HFFc6 (cell line): ENCODE data around the gene SURF4. TPM values are rescaled to one million over a fixed set of nuclear protein-coding genes. Genes with fewer than 3 reads are reported as not detected.

Experiments used
- DNase-seq: peaks from one replicate; pipeline ENCODE4 v3.0.0-alpha.2; 2018
- H3K27ac Mint-ChIP-seq: 2 replicates; pipeline ENCODE4 v1.8.0; 2020; ENCODE audit warnings: mild to moderate bottlenecking, mixed read lengths
- H3K27me3 Mint-ChIP-seq: 2 replicates; pipeline ENCODE4 v1.8.0; 2021; ENCODE audit warnings: mild to moderate bottlenecking, moderate library complexity, mixed read lengths; ENCODE audit not compliant: insufficient read depth
- H3K36me3 Mint-ChIP-seq: 2 replicates; pipeline ENCODE4 v1.8.0; 2021; ENCODE audit warnings: low read depth, mixed read lengths
- H3K4me1 Mint-ChIP-seq: 2 replicates; pipeline ENCODE4 v1.8.0; 2020; ENCODE audit warnings: low read depth, mixed read lengths
- H3K4me3 Mint-ChIP-seq: 2 replicates; pipeline ENCODE4 v1.8.0; 2020; ENCODE audit warnings: mild to moderate bottlenecking, moderate library complexity, mixed read lengths
- H3K9me3 Mint-ChIP-seq: 2 replicates; pipeline ENCODE4 v1.8.0; 2020; ENCODE audit warnings: mild to moderate bottlenecking, mixed read lengths
- total RNA-seq, 6 experiments: library from RNA; stranded (reverse); fragmentation: NEBNext Ultra II Directional; extraction: Animal tissue kit (Norgen Biotek cat#: 25700); gene quantifications; 2 replicates in 1 of 6; 3 replicates in 5 of 6; pipeline ENCODE4 v1.2.3, GENCODE V29; 2021
- TF ChIP-seq, protein P1 (sequence below): fragments of 200-600 bp; sonication (generic); IDR thresholded peaks from 2 replicates; pipeline ENCODE4 v1.5.0; 2021; ENCODE audit warnings: antibody characterized with exemption, mild to moderate bottlenecking

Gene SURF4
- total RNA-seq, 6 experiments from 2014 or later: 406 to 474 (median 417) TPM

DNA sequence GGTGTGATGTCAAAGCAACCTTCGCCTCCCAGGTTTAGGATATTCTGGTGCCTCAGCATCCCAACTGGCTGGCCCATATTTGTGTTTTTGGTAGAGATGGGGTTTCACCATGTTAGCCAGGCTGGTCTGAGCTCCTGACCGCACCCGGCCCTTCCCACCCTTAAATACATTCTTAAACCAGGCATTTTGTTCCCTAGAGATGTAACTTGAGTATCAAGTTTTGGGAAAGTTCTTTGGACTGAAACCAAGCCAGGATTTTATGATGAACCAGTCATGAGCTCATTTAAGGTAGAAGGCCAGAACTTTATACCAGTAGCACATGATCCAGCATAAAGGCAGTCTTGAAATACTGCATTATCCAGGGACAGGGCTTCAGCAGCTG, 24.3 kb downstream of the SURF4 start:
- H3K27ac Mint-ChIP-seq: peak overlapping the region; percentile 70
- TF ChIP-seq, protein P1, sequence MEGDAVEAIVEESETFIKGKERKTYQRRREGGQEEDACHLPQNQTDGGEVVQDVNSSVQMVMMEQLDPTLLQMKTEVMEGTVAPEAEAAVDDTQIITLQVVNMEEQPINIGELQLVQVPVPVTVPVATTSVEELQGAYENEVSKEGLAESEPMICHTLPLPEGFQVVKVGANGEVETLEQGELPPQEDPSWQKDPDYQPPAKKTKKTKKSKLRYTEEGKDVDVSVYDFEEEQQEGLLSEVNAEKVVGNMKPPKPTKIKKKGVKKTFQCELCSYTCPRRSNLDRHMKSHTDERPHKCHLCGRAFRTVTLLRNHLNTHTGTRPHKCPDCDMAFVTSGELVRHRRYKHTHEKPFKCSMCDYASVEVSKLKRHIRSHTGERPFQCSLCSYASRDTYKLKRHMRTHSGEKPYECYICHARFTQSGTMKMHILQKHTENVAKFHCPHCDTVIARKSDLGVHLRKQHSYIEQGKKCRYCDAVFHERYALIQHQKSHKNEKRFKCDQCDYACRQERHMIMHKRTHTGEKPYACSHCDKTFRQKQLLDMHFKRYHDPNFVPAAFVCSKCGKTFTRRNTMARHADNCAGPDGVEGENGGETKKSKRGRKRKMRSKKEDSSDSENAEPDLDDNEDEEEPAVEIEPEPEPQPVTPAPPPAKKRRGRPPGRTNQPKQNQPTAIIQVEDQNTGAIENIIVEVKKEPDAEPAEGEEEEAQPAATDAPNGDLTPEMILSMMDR: no peak
- DNase-seq: no peak
- H3K36me3 Mint-ChIP-seq: peaks cover 40% of the 10 kb centered on the region
- peaks cover 17% of the 10 kb centered on the region for H3K27me3 Mint-ChIP-seq
- H3K4me1 Mint-ChIP-seq: peaks cover 33% of the 10 kb centered on the region
- peaks cover 8% of the 10 kb centered on the region; the same call in 1 of the 2 replicates for H3K9me3 Mint-ChIP-seq
- H3K4me3 Mint-ChIP-seq: no peak overlapping the region

DNA sequence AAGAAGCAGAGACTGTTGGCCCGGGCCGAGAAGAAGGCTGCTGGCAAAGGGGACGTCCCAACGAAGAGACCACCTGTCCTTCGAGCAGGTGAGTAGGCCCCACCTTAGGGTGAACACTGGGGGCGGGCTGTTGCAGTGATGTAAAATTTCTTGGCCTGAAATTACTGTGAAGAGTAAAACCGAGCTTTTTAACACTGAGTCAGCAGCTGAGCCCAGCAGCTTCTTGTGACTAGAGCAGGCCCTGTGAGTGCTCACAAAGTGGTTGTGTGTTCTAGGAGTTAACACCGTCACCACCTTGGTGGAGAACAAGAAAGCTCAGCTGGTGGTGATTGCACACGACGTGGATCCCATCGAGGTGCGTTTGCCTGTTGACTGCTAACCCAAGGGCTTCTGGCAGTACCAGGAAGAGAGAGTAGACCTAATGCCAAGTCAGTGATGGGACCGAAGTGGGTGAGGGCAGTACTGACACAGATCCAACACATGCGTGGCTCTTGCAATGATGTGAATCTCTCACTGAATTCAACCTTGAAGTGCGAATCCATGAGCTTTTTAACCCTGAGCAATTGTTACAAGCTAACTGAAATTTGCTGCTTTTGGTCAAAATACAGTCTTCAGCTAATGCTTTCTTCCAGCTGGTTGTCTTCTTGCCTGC, 25.8 kb downstream of the SURF4 start:
- H3K36me3 Mint-ChIP-seq: peaks cover 40% of the 10 kb centered on the region
- H3K27me3 Mint-ChIP-seq: peaks cover 14% of the 10 kb centered on the region
- peaks cover 8% of the 10 kb centered on the region; the same call in 1 of the 2 replicates for H3K9me3 Mint-ChIP-seq
- TF ChIP-seq, protein P1: no peak
- H3K4me3 Mint-ChIP-seq: peak overlapping the region; percentile 99
- peak overlapping the region; percentile 98 for H3K27ac Mint-ChIP-seq
- DNase-seq: no peak
- H3K4me1 Mint-ChIP-seq: peaks cover 34% of the 10 kb centered on the region

DNA sequence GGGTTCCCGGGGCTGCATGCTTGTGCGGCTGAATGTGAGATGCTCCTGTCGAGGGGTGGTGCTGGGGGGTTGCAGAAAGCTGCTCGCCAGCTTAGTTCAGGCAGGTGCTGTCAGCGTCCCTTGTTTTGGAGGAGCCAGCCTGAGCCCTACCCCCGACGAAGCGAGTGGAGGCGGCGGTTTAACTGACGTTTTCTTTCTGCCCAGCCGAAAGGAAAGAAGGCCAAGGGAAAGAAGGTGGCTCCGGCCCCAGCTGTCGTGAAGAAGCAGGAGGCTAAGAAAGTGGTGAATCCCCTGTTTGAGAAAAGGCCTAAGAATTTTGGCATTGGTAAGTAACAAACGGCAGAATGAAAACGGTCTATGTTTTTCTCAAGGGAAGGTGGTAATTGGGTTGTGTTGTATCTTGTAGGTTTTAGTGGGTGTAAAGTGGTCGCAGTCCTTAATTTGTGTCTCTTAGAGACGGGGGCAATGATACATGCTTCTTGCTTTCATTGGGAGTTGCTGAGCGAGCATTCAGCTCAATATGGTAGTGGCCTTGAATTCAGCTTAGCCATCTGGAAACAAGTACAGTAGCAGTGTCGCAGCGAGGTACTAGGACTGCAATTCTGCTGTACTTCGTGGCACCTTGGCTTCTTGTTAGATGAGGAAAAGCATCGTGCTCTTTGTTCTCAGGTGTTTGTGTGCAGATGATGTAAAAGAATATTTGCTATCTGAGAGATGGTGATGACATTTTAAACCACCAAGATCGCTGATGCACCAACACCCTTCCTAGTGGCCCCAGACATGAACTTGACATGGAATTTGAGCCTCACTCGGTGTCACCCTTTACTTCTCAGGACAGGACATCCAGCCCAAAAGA, 26.9 kb downstream of the SURF4 start:
- DNase-seq: no peak
- Mint-ChIP-seq H3K36me3 (peaks cover 40% of the 10 kb centered on the region), H3K9me3 (peaks cover 8% of the 10 kb centered on the region; the same call in 1 of the 2 replicates), H3K27me3 (peaks cover 14% of the 10 kb centered on the region), H3K4me3 (peak overlapping the region; percentile 99), H3K27ac (peak overlapping the region; percentile 98), H3K4me1 (peaks cover 28% of the 10 kb centered on the region)
- TF ChIP-seq, protein P1: no peak

- peaks cover 38% of the 10 kb centered on the region for H3K36me3 Mint-ChIP-seq
- peaks cover 8% of the 10 kb centered on the region; the same call in 1 of the 2 replicates for H3K9me3 Mint-ChIP-seq
- peak within 1 kb of the TSS; percentile 99 for H3K4me3 Mint-ChIP-seq
- peaks cover 14% of the 10 kb centered on the region for H3K27me3 Mint-ChIP-seq
- peak within 1 kb of the TSS; percentile 98 for H3K27ac Mint-ChIP-seq
- H3K4me1 Mint-ChIP-seq: peaks cover 28% of the 10 kb centered on the region
- DNase-seq: peak; percentile 95
- TF ChIP-seq, protein P1: no peak
These were observed 27.7 kb downstream of the SURF4 start, which contains the start of the genes MED22 and RPL7A for GRCh38 chr9:133347985-133348717. TSS of gene MED22 (minus strand) at chr9:133348131. CDS start at chr9:133346662, 1,469 bp downstream. TSS of gene RPL7A (plus strand) at chr9:133348218. CDS start at chr9:133348244, 26 bp downstream.

DNA sequence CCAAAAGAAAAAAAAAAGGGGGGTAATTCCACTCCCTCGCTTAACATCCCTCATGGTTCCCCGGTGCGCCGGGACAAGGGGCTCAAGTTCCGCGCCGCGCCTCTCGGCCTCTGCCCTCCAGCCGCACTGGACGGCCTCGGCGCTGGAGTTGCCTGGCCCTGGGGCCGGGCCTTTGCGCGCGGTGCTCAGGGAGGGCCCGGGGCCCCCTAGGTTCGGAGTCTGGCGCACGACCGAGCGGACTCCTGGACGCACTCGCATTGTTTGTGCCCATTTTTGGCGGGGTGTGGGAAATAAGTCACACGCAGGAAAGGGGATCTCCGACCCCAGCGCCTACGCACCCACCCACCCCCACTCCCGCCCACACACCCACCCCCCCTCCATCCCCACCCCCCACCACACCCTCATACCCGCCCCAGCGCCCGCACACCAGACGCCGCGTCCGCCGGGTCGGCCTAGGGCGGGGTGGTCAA, 28.3 kb downstream of the SURF4 start:
- TF ChIP-seq, protein P1: peak; percentile 44

More for the DNA sequence above, 28.3 kb downstream of the SURF4 start:
- peak overlapping the region; percentile 98 for H3K27ac Mint-ChIP-seq
- H3K4me1 Mint-ChIP-seq: peaks cover 28% of the 10 kb centered on the region
- peaks cover 14% of the 10 kb centered on the region for H3K27me3 Mint-ChIP-seq
- H3K36me3 Mint-ChIP-seq: peaks cover 34% of the 10 kb centered on the region
- DNase-seq: no peak
- H3K4me3 Mint-ChIP-seq: peak overlapping the region; percentile 99
- peaks cover 8% of the 10 kb centered on the region; the same call in 1 of the 2 replicates for H3K9me3 Mint-ChIP-seq
